Body of pancreas (tissue), 4 donors: ENCODE measurements around the gene LFNG.

Experiments used
- CTCF ChIP-seq, 7 experiments: fragments of 450-650 bp in 4 of 7; fragments of 200-600 bp in 3 of 7; sonication (generic) in 3 of 7; IDR thresholded peaks; one replicate each; pipeline ENCODE4 v1.5.1; 2016 to 2019; ENCODE audit warnings: antibody characterized with exemption in 7 of 7
- POLR2A ChIP-seq, 3 donors: fragments of 450-650 bp; IDR thresholded peaks; one replicate each; pipeline ENCODE4 v1.6.1; 2016; ENCODE audit warnings: antibody characterized with exemption in 3 of 3, mild to moderate bottlenecking in 2 of 3

DNA sequence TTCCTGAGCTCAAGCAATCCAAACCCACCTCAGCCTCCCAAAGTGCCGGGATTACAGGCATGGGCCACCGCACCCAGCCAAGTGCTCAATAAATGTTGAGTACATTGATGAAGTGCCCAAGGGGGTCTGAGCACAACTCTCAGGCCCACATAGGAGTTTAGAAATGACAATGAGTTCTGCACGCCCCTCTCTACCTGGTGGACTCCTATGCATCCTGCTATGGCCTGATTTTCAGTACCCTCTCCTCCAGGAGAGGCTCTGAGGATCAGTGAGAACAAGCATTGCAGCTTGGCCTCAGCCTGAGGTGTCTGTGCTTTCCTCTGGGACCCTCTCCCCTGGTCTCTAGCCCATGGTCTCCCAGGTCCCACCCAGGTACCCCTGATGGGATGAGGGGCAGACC is 22.5 kb upstream of the LFNG start:
- TF ChIP-seq POLR2A (IDR thresholded peaks at IDR 0.05), result no peak
- no peak for TF ChIP-seq CTCF (IDR thresholded peaks at IDR 0.05)
